D721Med (cell line): ENCODE measurements around the gene MAPK8IP1.
"Not testable (repeated sequence)": the region's sequence is repeated elsewhere in the genome, so short reads cannot be mapped to it uniquely, and the experiment has no call there.

Experiments
- DNase-seq: peaks from one replicate; pipeline ENCODE4 v3.0.0; 2011; ENCODE audit warnings: low spot score; ENCODE audit not compliant: insufficient read length
- FAIRE-seq: peaks from 2 replicates; lab custom pipeline; 2011; peaks lifted over from hg19 to GRCh38; lab: Jason Lieb, UNC
- TF ChIP-seq, protein P1 (sequence below): IDR thresholded peaks from 2 replicates; pipeline ENCODE4 v1.5.1; 2012; ENCODE audit warnings: mild to moderate bottlenecking, control low read depth; ENCODE audit not compliant: insufficient read depth; ENCODE audit errors: missing control alignments

MAPK8IP1 gene

GRCh38 chr11:45885274-45885920 is at the start of gene MAPK8IP1:
Gene MAPK8IP1, plus strand, starts transcription at chr11:45885651. Its CDS starts 170 bp downstream, at chr11:45885821.
- TF ChIP-seq, protein P1, sequence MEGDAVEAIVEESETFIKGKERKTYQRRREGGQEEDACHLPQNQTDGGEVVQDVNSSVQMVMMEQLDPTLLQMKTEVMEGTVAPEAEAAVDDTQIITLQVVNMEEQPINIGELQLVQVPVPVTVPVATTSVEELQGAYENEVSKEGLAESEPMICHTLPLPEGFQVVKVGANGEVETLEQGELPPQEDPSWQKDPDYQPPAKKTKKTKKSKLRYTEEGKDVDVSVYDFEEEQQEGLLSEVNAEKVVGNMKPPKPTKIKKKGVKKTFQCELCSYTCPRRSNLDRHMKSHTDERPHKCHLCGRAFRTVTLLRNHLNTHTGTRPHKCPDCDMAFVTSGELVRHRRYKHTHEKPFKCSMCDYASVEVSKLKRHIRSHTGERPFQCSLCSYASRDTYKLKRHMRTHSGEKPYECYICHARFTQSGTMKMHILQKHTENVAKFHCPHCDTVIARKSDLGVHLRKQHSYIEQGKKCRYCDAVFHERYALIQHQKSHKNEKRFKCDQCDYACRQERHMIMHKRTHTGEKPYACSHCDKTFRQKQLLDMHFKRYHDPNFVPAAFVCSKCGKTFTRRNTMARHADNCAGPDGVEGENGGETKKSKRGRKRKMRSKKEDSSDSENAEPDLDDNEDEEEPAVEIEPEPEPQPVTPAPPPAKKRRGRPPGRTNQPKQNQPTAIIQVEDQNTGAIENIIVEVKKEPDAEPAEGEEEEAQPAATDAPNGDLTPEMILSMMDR = no peak
- no peak for FAIRE-seq
- DNase-seq = peak; percentile 86

- FAIRE-seq (no peak), DNase-seq (no peak)
- TF ChIP-seq, protein P1 = no peak
Observed at GRCh38 chr11:45839204-45839603, 46.2 kb upstream of the MAPK8IP1 start.

DNA sequence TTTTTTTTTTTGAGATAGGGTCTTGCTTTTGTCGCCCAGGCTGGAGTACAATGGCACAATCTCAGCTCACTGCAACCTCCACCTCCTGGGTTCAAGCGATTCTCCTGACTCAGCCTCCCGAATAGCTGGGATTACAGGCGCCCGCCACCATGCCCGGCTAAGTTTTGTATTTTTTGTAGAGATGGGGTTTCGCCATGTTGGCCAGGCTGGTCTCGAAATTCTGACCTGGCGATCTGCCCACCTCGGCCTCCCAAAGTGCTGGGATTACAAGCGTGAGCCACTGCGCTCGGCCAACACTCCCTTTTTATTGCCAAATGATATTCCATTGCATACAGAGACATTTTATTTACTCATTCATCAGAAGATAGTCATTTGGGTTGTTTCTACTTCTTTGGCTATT is 45.2 kb upstream of the MAPK8IP1 start:
- DNase-seq, FAIRE-seq: not testable (repeated sequence)

DNA sequence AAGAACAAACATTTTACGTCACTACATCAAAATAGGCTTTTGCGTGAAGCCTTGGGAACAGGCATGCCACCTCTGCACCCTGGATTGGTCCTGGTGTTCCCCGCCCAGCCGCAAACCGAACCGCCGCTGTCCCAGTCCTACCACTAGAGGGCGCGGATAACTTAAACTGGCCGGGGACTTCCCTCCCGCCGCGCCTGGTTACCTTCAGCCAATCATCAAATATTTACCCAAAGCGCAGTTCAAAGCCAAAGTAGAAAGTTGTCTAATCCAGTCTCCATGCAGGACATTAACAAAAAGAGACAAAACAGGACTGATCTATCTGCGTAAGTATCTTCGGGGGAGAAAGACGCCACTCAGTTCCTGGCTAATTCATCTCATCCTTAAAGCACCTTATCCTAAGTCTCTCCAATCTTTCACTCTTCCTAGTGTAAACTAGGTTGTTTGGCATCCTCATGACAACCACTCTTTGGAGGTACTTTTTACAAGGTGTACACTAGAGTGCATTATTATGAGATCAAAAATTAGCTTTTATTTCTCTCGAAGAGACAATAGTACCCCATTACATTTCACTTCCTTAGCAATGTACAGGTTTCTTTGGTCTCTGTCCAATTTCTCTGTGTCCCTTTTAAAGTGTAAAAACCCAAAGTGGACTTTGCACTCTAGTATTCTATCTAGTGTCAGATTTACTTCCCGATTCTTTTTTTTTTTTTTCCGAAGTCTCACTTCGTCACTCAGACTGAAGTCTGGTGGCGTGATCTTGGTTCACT is 42.1 kb upstream of the MAPK8IP1 start:
- FAIRE-seq (no peak), DNase-seq (no peak)

GRCh38 chr11:45844822-45845578 is 40.5 kb upstream of the MAPK8IP1 start:
- no peak for DNase-seq
- FAIRE-seq = no peak
- TF ChIP-seq, protein P1 = no peak

More for the DNA sequence above, 42.1 kb upstream of the MAPK8IP1 start:
- TF ChIP-seq, protein P1 = peak; percentile 88

GRCh38 chr11:45846174-45846675 is 39.2 kb upstream of the MAPK8IP1 start:
- TF ChIP-seq, protein P1 = no peak
- DNase-seq = no peak
- no peak for FAIRE-seq
